GM12874 (cell line): Measurements from ENCODE around the gene GPBP1L1.

Source experiments
- CTCF ChIP-seq: IDR thresholded peaks from 2 replicates; pipeline ENCODE4 v1.5.1; 2011; ENCODE audit warnings: low read depth, mild to moderate bottlenecking, control low read depth, low read length, moderate library complexity; ENCODE audit not compliant: insufficient read depth

The GPBP1L1 gene

GRCh38 chr1:45643321-45643720 lies 43.0 kb downstream of the GPBP1L1 start:
- no peak for TF ChIP-seq CTCF

GRCh38 chr1:45640293-45640692 lies 46.0 kb downstream of the GPBP1L1 start:
- no peak for TF ChIP-seq CTCF

- no peak for TF ChIP-seq CTCF
Observed at GRCh38 chr1:45635211-45635610, 51.1 kb downstream of the GPBP1L1 start.

GRCh38 chr1:45630429-45630828 lies 55.9 kb downstream of the GPBP1L1 start:
- TF ChIP-seq CTCF = no peak

- TF ChIP-seq CTCF = no peak
Observed at GRCh38 chr1:45629035-45629434, 57.3 kb downstream of the GPBP1L1 start.

- TF ChIP-seq CTCF = no peak
Observed at GRCh38 chr1:45623972-45624371, 62.4 kb downstream of the GPBP1L1 start, which contains the start of gene CCDC17. Gene CCDC17, minus strand, starts transcription at chr1:45624054. Its CDS starts 145 bp downstream, at chr1:45623909.

- TF ChIP-seq CTCF = no peak
Observed at GRCh38 chr1:45622524-45623394, 63.6 kb downstream of the GPBP1L1 start.
